Trophoblast cell (in vitro differentiated cells and primary cell): ENCODE measurements around the gene PTS.

ENCODE experiments used
- DNase-seq, 2 donors: peaks; one replicate each; pipeline ENCODE4 v3.0.0-alpha.2; 2016
- H2AFZ ChIP-seq: 2 replicates; pipeline ENCODE4 v1.6.1; 2013; ENCODE audit warnings: low read length, moderate library complexity, mild to moderate bottlenecking; ENCODE audit not compliant: insufficient read depth, poor library complexity
- H2AK5ac ChIP-seq: 2 replicates; pipeline ENCODE4 v1.6.1; 2013; ENCODE audit warnings: mild to moderate bottlenecking, low read length
- H2BK120ac ChIP-seq: 2 replicates; pipeline ENCODE4 v1.6.1; 2013; ENCODE audit warnings: low read length, mild to moderate bottlenecking, moderate library complexity; ENCODE audit not compliant: insufficient read depth, poor library complexity
- H2BK12ac ChIP-seq: 2 replicates; pipeline ENCODE4 v1.6.1; 2013; ENCODE audit warnings: mild to moderate bottlenecking, low read length, moderate library complexity
- H2BK5ac ChIP-seq: 2 replicates; pipeline ENCODE4 v1.6.1; 2013; ENCODE audit warnings: low read length, low read depth, moderate library complexity, mild to moderate bottlenecking; ENCODE audit not compliant: poor library complexity
- H3K14ac ChIP-seq: 2 replicates; pipeline ENCODE4 v1.6.1; 2013; ENCODE audit warnings: mild to moderate bottlenecking, low read length
- H3K18ac ChIP-seq: 2 replicates; pipeline ENCODE4 v1.6.1; 2013; ENCODE audit warnings: mild to moderate bottlenecking, low read length
- H3K23ac ChIP-seq: 2 replicates; pipeline ENCODE4 v1.6.1; 2013; ENCODE audit warnings: low read length
- H3K27ac ChIP-seq: 2 replicates; pipeline ENCODE4 v1.5.1; 2013; ENCODE audit warnings: low read depth, mild to moderate bottlenecking, inconsistent platforms, low read length, moderate library complexity
- H3K27me3 ChIP-seq: 2 replicates; pipeline ENCODE4 v1.6.1; 2013; ENCODE audit warnings: inconsistent platforms, mild to moderate bottlenecking, low read length, moderate library complexity; ENCODE audit not compliant: insufficient read depth
- H3K36me3 ChIP-seq, 2 experiments: 1 replicate in 1 of 2; 2 replicates in 1 of 2; pipeline ENCODE4 v1.6.1; 2013; ENCODE audit warnings: low read length in 2 of 2, mild to moderate bottlenecking in 2 of 2, moderate library complexity in 1 of 2; ENCODE audit not compliant: insufficient read depth in 2 of 2, control insufficient read depth in 1 of 2
- H3K4ac ChIP-seq: 2 replicates; pipeline ENCODE4 v1.6.1; 2013; ENCODE audit warnings: low read depth, mild to moderate bottlenecking, low read length, moderate library complexity
- H3K4me1 ChIP-seq, 2 experiments: 1 replicate in 1 of 2; 2 replicates in 1 of 2; pipeline ENCODE4 v1.6.1; 2013; ENCODE audit warnings: low read length in 2 of 2, mild to moderate bottlenecking in 2 of 2, moderate library complexity in 1 of 2; ENCODE audit not compliant: insufficient read depth in 2 of 2, control insufficient read depth in 1 of 2
- H3K4me2 ChIP-seq: 2 replicates; pipeline ENCODE4 v1.6.1; 2013; ENCODE audit warnings: inconsistent platforms, mild to moderate bottlenecking, low read length, moderate library complexity
- H3K4me3 ChIP-seq: 2 replicates; pipeline ENCODE4 v1.5.1; 2013; ENCODE audit warnings: mild to moderate bottlenecking, low read depth, low read length, inconsistent platforms
- H3K79me1 ChIP-seq: one replicate; pipeline ENCODE4 v1.6.1; 2013; ENCODE audit warnings: low read length
- H3K79me2 ChIP-seq: 2 replicates; pipeline ENCODE4 v1.6.1; 2013; ENCODE audit warnings: low read length, mild to moderate bottlenecking; ENCODE audit not compliant: control insufficient read depth, insufficient read depth, poor library complexity
- H3K9ac ChIP-seq: 2 replicates; pipeline ENCODE4 v1.6.1; 2013; ENCODE audit warnings: mild to moderate bottlenecking, low read length
- H3K9me3 ChIP-seq: 2 replicates; pipeline ENCODE4 v1.6.1; 2013; ENCODE audit warnings: low read depth, mild to moderate bottlenecking, control low read depth, inconsistent platforms, low read length; ENCODE audit not compliant: insufficient read depth
- H4K12ac ChIP-seq: 2 replicates; pipeline ENCODE4 v1.6.1; 2013; ENCODE audit warnings: low read depth, mild to moderate bottlenecking, low read length, moderate library complexity
- H4K8ac ChIP-seq: 2 replicates; pipeline ENCODE4 v1.6.1; 2013; ENCODE audit warnings: low read depth, mild to moderate bottlenecking, low read length, moderate library complexity
- H4K91ac ChIP-seq: one replicate; pipeline ENCODE4 v1.6.1; 2013; ENCODE audit warnings: low read depth, mild to moderate bottlenecking, low read length, moderate library complexity
- WGBS: extraction: QIAGEN DNeasy Blood & Tissue Kit; methylation state at CpG from one replicate; pipeline ENCODE4 v1.1.7; 2013; ENCODE audit warnings: missing lambda C conversion rate; ENCODE audit not compliant: insufficient read length, insufficient coverage; ENCODE audit errors: extremely low coverage; 5-methylcytosine and 5-hydroxymethylcytosine counted together

Gene PTS

GRCh38 chr11:112212710-112213109, 13.5 kb upstream of the PTS start:
- DNase-seq, result no peak

GRCh38 chr11:112213753-112214152, 12.5 kb upstream of the PTS start:
- Histone ChIP-seq H3K9ac (no peak overlapping the region), H3K27ac (no peak overlapping the region), H3K4me3 (no peak overlapping the region), H3K18ac (no peak overlapping the region), H4K8ac (no peak overlapping the region), H2AFZ (no peak overlapping the region), H4K12ac (no peak overlapping the region), H3K79me1 (no peaks in the 10 kb centered on the region), H3K79me2 (no peaks in the 10 kb centered on the region), H3K14ac (no peak overlapping the region), H3K23ac (no peak overlapping the region), H3K9me3 (no peaks in the 10 kb centered on the region), H3K4me1 (no peaks in the 10 kb centered on the region), H3K36me3 (no peaks in the 10 kb centered on the region), H2BK5ac (no peak overlapping the region), H2AK5ac (no peak overlapping the region), H3K27me3 (no peaks in the 10 kb centered on the region), H3K4me2 (no peak overlapping the region), H2BK12ac (no peak overlapping the region), H2BK120ac (no peak overlapping the region), H3K4ac (no peak overlapping the region), H4K91ac (no peak overlapping the region)
- no CpG with 5 or more reads among the region's 4 CpGs for WGBS
- peak in 1 of 2 donors; percentile 63 for DNase-seq

More at GRCh38 chr11:112212710-112213109, 13.5 kb upstream of the PTS start:
- Histone ChIP-seq H3K18ac (no peak overlapping the region), H2BK5ac (no peak overlapping the region), H3K27ac (no peak overlapping the region), H2AK5ac (no peak overlapping the region), H2BK120ac (no peak overlapping the region), H3K9ac (no peak overlapping the region), H2AFZ (no peak overlapping the region), H4K91ac (no peak overlapping the region), H3K79me1 (no peaks in the 10 kb centered on the region), H3K14ac (no peak overlapping the region), H3K4ac (no peak overlapping the region), H3K9me3 (no peaks in the 10 kb centered on the region), H2BK12ac (no peak overlapping the region), H3K4me3 (no peak overlapping the region), H3K23ac (no peak overlapping the region), H3K79me2 (no peaks in the 10 kb centered on the region), H3K27me3 (no peaks in the 10 kb centered on the region), H3K36me3 (no peaks in the 10 kb centered on the region), H3K4me2 (no peak overlapping the region), H3K4me1 (no peaks in the 10 kb centered on the region), H4K12ac (no peak overlapping the region), H4K8ac (no peak overlapping the region)

- Histone ChIP-seq H2BK5ac (peak overlapping the region; percentile 5), H4K8ac (no peak overlapping the region), H2BK12ac (no peak overlapping the region), H3K79me1 (peaks cover 6% of the 10 kb centered on the region), H3K14ac (no peak overlapping the region), H3K23ac (no peak overlapping the region), H2BK120ac (no peak overlapping the region), H3K9ac (no peak overlapping the region), H3K79me2 (no peaks in the 10 kb centered on the region), H3K27ac (no peak overlapping the region), H4K91ac (no peak overlapping the region), H2AK5ac (no peak overlapping the region), H2AFZ (no peak overlapping the region), H4K12ac (no peak overlapping the region), H3K9me3 (no peaks in the 10 kb centered on the region), H3K27me3 (no peaks in the 10 kb centered on the region), H3K4ac (no peak overlapping the region), H3K36me3 (no peaks in the 10 kb centered on the region), H3K4me3 (no peak overlapping the region), H3K4me1 (peaks cover 3 to 5% of the 10 kb centered on the region in 2 experiments), H3K18ac (no peak overlapping the region), H3K4me2 (no peak overlapping the region)
- WGBS, result no CpG with 5 or more reads among the region's 6 CpGs
- peak; percentile 50 to 63 for DNase-seq
Measured at GRCh38 chr11:112215621-112216020, 10.6 kb upstream of the PTS start.

GRCh38 chr11:112216561-112217105, 9.6 kb upstream of the PTS start:
- Histone ChIP-seq H3K9ac (no peak overlapping the region), H2BK5ac (no peak overlapping the region), H3K79me2 (peaks cover 3% of the 10 kb centered on the region), H2AK5ac (no peak overlapping the region), H4K8ac (no peak overlapping the region), H3K36me3 (no peaks in the 10 kb centered on the region), H2AFZ (no peak overlapping the region), H3K79me1 (peaks cover 13% of the 10 kb centered on the region), H3K23ac (no peak overlapping the region), H3K14ac (no peak overlapping the region), H4K91ac (no peak overlapping the region), H3K4me2 (no peak overlapping the region), H3K18ac (no peak overlapping the region), H3K4me1 (peaks cover 6 to 12% of the 10 kb centered on the region in 2 experiments), H4K12ac (no peak overlapping the region), H3K4ac (no peak overlapping the region), H2BK120ac (no peak overlapping the region), H3K27ac (no peak overlapping the region), H3K9me3 (no peaks in the 10 kb centered on the region), H2BK12ac (no peak overlapping the region), H3K4me3 (no peak overlapping the region), H3K27me3 (no peaks in the 10 kb centered on the region)
- no CpG with 5 or more reads among the region's 1 CpG for WGBS
- no peak for DNase-seq
